Measurements from ENCODE around the gene GID8. TPM values are rescaled to one million over a fixed set of nuclear protein-coding genes. Genes with fewer than 3 reads are reported as not detected.

The GID8 gene
- total and polyA plus RNA-seq, 8 donors = 24.5 to 52.6 (median 47.6) TPM

DNA sequence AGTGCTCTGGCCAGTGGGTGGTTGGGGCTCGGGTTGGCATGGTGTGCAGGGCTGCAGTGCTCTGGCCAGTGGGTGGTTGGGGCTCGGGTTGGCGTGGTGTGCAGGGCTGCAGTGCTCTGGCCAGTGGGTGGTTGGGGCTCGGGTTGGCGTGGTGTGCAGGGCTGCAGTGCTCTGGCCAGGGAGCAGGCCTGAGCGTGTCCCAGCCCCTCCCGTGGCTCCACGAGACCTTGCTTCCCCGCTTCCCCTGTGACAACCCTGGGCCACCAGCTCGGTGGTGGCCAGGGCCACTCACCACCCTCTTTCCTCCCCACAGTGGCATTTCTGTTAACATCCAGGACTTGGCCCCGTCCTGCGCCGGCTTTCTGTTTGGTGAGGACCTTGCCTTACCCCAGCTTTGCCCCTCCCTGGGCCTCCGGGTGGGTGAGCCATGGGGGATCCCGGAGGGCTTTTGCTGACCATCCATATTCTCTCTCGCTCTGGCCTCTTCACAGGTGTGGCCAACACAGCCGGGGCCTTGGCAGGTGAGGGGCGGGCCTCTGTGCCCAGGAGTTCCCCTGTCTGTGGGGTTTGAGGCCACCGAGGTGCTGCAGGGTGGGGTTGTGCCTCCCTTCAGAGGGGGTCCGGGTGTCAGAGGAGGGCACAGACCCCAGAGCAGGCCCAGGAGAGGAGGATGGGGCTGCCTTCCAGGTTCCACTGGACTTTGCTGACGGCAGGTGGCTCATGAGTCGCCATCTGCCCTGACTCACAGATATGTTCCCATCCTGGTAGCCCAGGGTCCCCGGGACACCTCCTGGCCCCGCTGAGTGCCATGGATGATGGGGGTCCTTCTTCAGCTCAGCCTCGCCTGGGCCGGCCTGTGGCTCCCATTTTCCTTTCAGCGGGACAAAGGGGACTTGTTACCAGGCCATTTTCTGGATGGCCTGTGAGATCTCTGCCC is 28.5 kb downstream of the GID8 start:
- TF ChIP-seq, protein P1, sequence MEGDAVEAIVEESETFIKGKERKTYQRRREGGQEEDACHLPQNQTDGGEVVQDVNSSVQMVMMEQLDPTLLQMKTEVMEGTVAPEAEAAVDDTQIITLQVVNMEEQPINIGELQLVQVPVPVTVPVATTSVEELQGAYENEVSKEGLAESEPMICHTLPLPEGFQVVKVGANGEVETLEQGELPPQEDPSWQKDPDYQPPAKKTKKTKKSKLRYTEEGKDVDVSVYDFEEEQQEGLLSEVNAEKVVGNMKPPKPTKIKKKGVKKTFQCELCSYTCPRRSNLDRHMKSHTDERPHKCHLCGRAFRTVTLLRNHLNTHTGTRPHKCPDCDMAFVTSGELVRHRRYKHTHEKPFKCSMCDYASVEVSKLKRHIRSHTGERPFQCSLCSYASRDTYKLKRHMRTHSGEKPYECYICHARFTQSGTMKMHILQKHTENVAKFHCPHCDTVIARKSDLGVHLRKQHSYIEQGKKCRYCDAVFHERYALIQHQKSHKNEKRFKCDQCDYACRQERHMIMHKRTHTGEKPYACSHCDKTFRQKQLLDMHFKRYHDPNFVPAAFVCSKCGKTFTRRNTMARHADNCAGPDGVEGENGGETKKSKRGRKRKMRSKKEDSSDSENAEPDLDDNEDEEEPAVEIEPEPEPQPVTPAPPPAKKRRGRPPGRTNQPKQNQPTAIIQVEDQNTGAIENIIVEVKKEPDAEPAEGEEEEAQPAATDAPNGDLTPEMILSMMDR (IDR thresholded peaks at IDR 0.05) = no peak
- Histone ChIP-seq H3K4me1 (no peaks in the 10 kb centered on the region), H3K36me3 (peaks cover 0 to 42% of the 10 kb centered on the region in 2 donors), H3K27me3 (peaks cover 5 to 36% of the 10 kb centered on the region in 2 donors), H3K27ac (no peak overlapping the region), H3K4me3 (no peak overlapping the region), H3K9me3 (no peaks in the 10 kb centered on the region)
- DNase-seq (peak in 1 of 4 donors; percentile 55), ATAC-seq (no peak)
- intact Hi-C loops (cut with DNase I) = no loop called here

DNA sequence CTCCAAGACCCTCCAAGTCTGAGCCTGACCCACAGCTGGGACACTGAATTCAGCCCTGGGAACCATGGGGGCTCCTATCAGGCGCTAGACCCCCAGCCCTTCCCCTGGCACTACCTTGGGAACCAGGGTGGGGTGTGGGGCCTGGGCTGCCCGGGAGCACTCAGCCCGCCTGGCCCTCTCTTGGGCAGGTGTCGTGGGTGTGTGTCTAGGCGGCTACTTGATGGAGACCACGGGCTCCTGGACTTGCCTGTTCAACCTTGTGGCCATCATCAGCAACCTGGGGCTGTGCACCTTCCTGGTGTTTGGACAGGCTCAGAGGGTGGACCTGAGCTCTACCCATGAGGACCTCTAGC is 29.2 kb downstream of the GID8 start:
- DNase-seq = peak in 1 of 4 donors; percentile 38
- ATAC-seq = no peak
- Histone ChIP-seq H3K9me3 (no peaks in the 10 kb centered on the region), H3K36me3 (peaks cover 0 to 36% of the 10 kb centered on the region in 2 donors), H3K4me1 (no peaks in the 10 kb centered on the region), H3K4me3 (no peak overlapping the region), H3K27me3 (peaks cover 5 to 36% of the 10 kb centered on the region in 2 donors), H3K27ac (no peak overlapping the region)
- intact Hi-C loops (cut with DNase I) = no loop called here
- TF ChIP-seq, protein P1 (IDR thresholded peaks at IDR 0.05) = no peak

DNA sequence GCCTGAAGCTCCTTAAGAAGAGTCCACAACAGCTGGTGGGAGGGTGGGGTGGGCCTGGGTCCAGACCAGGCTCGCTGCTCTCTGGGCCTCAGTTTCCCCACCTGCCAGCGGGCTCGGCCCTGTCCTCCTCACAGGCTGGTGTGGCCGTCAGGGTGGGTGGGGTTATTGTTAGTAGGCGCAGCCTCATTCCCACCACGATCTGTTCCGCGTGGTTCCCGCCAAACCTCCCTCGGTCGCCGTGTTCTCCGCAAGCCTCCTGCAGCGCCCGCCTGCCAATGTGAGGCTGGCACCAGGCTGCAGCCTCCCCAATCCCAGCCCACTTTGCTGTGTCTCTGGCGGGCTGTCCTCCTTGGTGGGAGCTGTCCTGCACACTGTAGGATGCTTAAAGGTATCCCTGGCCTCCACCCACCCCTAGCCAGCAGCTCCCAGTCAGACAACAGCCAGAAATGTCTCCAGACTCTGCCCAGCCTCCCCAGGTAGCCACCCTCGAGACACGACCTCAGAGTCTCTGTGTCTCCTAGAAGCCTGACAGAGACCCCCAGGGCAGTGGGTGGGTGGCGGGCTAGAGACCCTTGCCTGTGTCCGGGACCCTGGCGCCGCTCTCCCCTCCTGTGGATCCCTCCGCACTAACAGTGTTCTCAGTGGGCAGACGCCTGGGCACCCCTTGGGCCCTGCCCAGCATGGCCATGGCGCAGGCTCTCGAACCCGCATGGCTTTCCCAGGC is 29.8 kb downstream of the GID8 start:
- Histone ChIP-seq H3K9me3 (no peaks in the 10 kb centered on the region), H3K27me3 (peaks cover 8 to 41% of the 10 kb centered on the region in 2 donors), H3K27ac (no peak overlapping the region), H3K4me1 (peaks cover 3% of the 10 kb centered on the region in 2 donors), H3K4me3 (no peak overlapping the region), H3K36me3 (peaks cover 0 to 29% of the 10 kb centered on the region in 2 donors)
- intact Hi-C loops (cut with DNase I) = no loop called here
- ATAC-seq (no peak), DNase-seq (peak in 1 of 4 donors; percentile 68)
- TF ChIP-seq, protein P1 (IDR thresholded peaks at IDR 0.05) = no peak

DNA sequence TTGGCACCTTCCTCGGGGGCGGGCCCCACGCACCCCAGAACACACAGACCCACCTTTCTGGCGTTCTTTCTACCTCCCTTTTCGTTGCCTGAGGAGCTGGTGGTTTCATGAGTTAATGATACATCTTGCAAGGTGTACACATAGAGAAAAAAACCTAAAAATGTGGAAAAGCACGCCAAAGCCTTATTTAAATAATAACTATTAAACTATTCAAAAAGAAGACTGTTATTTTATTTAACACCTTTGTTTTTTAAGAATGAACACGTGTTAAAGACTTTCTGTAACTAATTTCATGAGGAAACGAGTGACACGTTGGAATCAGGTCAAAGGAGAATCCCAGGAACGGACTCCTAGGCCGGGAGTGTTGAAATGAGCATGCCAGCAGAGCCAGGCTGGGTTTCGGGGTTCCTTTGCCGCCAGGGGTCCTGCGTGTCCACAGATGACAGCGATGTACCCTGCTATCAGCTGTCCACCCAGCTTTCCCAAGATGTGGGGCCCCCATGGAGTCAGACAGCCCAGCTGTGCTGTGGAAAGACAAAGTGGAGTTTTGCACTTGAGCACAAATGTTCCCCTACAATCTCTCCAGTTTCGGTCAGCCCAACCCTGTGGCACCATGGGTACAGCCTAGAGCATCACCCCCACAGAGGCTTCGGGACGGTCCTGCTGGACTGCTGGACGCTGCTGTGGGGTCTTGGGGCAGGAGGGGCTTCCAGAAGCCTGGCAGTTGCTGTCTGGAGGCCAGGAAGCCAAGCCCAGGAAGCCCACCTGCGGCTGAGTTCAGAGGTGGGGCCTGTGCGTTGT is 30.6 kb downstream of the GID8 start:
- H3K27ac ChIP-seq = no peak overlapping the region
- intact Hi-C loops (cut with DNase I) = no loop called here
- ATAC-seq = no peak

More for the DNA sequence above, 30.6 kb downstream of the GID8 start:
- Histone ChIP-seq H3K4me3 (no peak overlapping the region), H3K9me3 (no peaks in the 10 kb centered on the region), H3K4me1 (peaks cover 4 to 8% of the 10 kb centered on the region in 2 donors), H3K36me3 (peaks cover 0 to 21% of the 10 kb centered on the region in 2 donors), H3K27me3 (peaks cover 16 to 49% of the 10 kb centered on the region in 2 donors)
- peak in 1 of 4 donors; percentile 51 for DNase-seq
- TF ChIP-seq, protein P1 (IDR thresholded peaks at IDR 0.05) = no peak
